IMR-90 (cell line): Measurements from ENCODE around the gene SLC8A1.

Source experiments
- CEBPB ChIP-seq: IDR thresholded peaks from 2 replicates; pipeline ENCODE4 v1.6.1; 2012; ENCODE audit warnings: low read depth, low read length, improper control_type of control experiment
- MAFK ChIP-seq: IDR thresholded peaks from 2 replicates; pipeline ENCODE4 v1.6.1; 2012; ENCODE audit warnings: low read depth, low read length, improper control_type of control experiment
- POLR2A ChIP-seq: IDR thresholded peaks from 2 replicates; pipeline ENCODE4 v1.6.1; 2012; ENCODE audit warnings: mild to moderate bottlenecking, low read depth, low read length
- RAD21 ChIP-seq: IDR thresholded peaks from 2 replicates; pipeline ENCODE4 v1.6.1; 2012; ENCODE audit warnings: low read length, improper control_type of control experiment
- RCOR1 ChIP-seq: IDR thresholded peaks from 2 replicates; pipeline ENCODE4 v1.6.1; 2012; ENCODE audit warnings: mild to moderate bottlenecking, low read length, improper control_type of control experiment; ENCODE audit not compliant: insufficient replicate concordance
- TF ChIP-seq, protein P1 (sequence below): conservative IDR thresholded peaks from 2 replicates; pipeline ENCODE4 v1.5.1; 2012; ENCODE audit warnings: mild to moderate bottlenecking, low read depth, low read length, improper control_type of control experiment

- no peak for TF ChIP-seq RAD21
- TF ChIP-seq CEBPB = no peak
- TF ChIP-seq MAFK = no peak
- TF ChIP-seq, protein P1, sequence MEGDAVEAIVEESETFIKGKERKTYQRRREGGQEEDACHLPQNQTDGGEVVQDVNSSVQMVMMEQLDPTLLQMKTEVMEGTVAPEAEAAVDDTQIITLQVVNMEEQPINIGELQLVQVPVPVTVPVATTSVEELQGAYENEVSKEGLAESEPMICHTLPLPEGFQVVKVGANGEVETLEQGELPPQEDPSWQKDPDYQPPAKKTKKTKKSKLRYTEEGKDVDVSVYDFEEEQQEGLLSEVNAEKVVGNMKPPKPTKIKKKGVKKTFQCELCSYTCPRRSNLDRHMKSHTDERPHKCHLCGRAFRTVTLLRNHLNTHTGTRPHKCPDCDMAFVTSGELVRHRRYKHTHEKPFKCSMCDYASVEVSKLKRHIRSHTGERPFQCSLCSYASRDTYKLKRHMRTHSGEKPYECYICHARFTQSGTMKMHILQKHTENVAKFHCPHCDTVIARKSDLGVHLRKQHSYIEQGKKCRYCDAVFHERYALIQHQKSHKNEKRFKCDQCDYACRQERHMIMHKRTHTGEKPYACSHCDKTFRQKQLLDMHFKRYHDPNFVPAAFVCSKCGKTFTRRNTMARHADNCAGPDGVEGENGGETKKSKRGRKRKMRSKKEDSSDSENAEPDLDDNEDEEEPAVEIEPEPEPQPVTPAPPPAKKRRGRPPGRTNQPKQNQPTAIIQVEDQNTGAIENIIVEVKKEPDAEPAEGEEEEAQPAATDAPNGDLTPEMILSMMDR = no peak
- TF ChIP-seq POLR2A = no peak
- no peak for TF ChIP-seq RCOR1
Observed at GRCh38 chr2:40128796-40129195, 323.1 kb downstream of the SLC8A1 start.
